IMR-90 (cell line): Measurements from ENCODE around the gene POLR3G.

Experiments
- BHLHE40 ChIP-seq: fragments of 150-350 bp; IDR thresholded peaks from 2 replicates; pipeline ENCODE4 v1.6.1; 2016; ENCODE audit warnings: mild to moderate bottlenecking, low read depth, low read length
- CEBPB ChIP-seq: IDR thresholded peaks from 2 replicates; pipeline ENCODE4 v1.6.1; 2012; ENCODE audit warnings: low read depth, low read length, improper control_type of control experiment
- FOS ChIP-seq: fragments of 150-350 bp; IDR thresholded peaks from 2 replicates; pipeline ENCODE4 v1.6.1; 2016; ENCODE audit warnings: low read depth, low read length
- NFE2L2 ChIP-seq: fragments of 150-350 bp; IDR thresholded peaks from 2 replicates; pipeline ENCODE4 v1.6.1; 2016; ENCODE audit warnings: low read depth, mild to moderate bottlenecking, low read length
- POLR2A ChIP-seq: IDR thresholded peaks from 2 replicates; pipeline ENCODE4 v1.6.1; 2012; ENCODE audit warnings: mild to moderate bottlenecking, low read depth, low read length
- RAD21 ChIP-seq: IDR thresholded peaks from 2 replicates; pipeline ENCODE4 v1.6.1; 2012; ENCODE audit warnings: low read length, improper control_type of control experiment
- RCOR1 ChIP-seq: IDR thresholded peaks from 2 replicates; pipeline ENCODE4 v1.6.1; 2012; ENCODE audit warnings: mild to moderate bottlenecking, low read length, improper control_type of control experiment; ENCODE audit not compliant: insufficient replicate concordance
- RFX5 ChIP-seq: IDR thresholded peaks from 2 replicates; pipeline ENCODE4 v1.8.0; 2012; ENCODE audit warnings: low read depth, mild to moderate bottlenecking, low read length, moderate library complexity
- TF ChIP-seq, protein P1 (sequence below): conservative IDR thresholded peaks from 2 replicates; pipeline ENCODE4 v1.5.1; 2012; ENCODE audit warnings: mild to moderate bottlenecking, low read depth, low read length, improper control_type of control experiment
- TF ChIP-seq, protein P2 (sequence below): fragments of 150-350 bp; IDR thresholded peaks from 2 replicates; pipeline ENCODE4 v1.6.1; 2017; ENCODE audit warnings: mild to moderate bottlenecking, antibody characterized with exemption, low read length, low read depth

- TF ChIP-seq, protein P1, sequence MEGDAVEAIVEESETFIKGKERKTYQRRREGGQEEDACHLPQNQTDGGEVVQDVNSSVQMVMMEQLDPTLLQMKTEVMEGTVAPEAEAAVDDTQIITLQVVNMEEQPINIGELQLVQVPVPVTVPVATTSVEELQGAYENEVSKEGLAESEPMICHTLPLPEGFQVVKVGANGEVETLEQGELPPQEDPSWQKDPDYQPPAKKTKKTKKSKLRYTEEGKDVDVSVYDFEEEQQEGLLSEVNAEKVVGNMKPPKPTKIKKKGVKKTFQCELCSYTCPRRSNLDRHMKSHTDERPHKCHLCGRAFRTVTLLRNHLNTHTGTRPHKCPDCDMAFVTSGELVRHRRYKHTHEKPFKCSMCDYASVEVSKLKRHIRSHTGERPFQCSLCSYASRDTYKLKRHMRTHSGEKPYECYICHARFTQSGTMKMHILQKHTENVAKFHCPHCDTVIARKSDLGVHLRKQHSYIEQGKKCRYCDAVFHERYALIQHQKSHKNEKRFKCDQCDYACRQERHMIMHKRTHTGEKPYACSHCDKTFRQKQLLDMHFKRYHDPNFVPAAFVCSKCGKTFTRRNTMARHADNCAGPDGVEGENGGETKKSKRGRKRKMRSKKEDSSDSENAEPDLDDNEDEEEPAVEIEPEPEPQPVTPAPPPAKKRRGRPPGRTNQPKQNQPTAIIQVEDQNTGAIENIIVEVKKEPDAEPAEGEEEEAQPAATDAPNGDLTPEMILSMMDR: no peak
- TF ChIP-seq, protein P2, sequence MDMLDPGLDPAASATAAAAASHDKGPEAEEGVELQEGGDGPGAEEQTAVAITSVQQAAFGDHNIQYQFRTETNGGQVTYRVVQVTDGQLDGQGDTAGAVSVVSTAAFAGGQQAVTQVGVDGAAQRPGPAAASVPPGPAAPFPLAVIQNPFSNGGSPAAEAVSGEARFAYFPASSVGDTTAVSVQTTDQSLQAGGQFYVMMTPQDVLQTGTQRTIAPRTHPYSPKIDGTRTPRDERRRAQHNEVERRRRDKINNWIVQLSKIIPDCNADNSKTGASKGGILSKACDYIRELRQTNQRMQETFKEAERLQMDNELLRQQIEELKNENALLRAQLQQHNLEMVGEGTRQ: no peak
- TF ChIP-seq POLR2A (no peak), NFE2L2 (no peak), RFX5 (no peak), RAD21 (no peak), RCOR1 (no peak), BHLHE40 (no peak), CEBPB (no peak), FOS (no peak)
These were observed 73.5 kb downstream of the POLR3G start for GRCh38 chr5:90548069-90548593.
